CD1c-positive myeloid dendritic cell (primary cell): ENCODE measurements around the gene GPN3.
"Not testable (repeated sequence)": the region's sequence is repeated elsewhere in the genome, so short reads cannot be mapped to it uniquely, and the experiment has no call there.

Experiments used
- DNase-seq: peaks from one replicate; pipeline ENCODE4 v3.0.0-alpha.2; 2016; ENCODE audit errors: extremely low spot score

Gene GPN3

GRCh38 chr12:110444455-110444854 lies 23.6 kb downstream of the GPN3 start:
- DNase-seq: peak; percentile 5

- DNase-seq: no peak
Observed at GRCh38 chr12:110436231-110436630, 31.8 kb downstream of the GPN3 start.

- DNase-seq: no peak
Observed at GRCh38 chr12:110431957-110432587, 36.0 kb downstream of the GPN3 start.

GRCh38 chr12:110429676-110430075 lies 38.4 kb downstream of the GPN3 start:
- not testable (repeated sequence) for DNase-seq

- DNase-seq: no peak
Observed at GRCh38 chr12:110426406-110426805, 41.7 kb downstream of the GPN3 start.

GRCh38 chr12:110424237-110424636 lies 43.8 kb downstream of the GPN3 start:
- DNase-seq: no peak

- no peak for DNase-seq
Observed at GRCh38 chr12:110421701-110422100, 46.4 kb downstream of the GPN3 start.

GRCh38 chr12:110421159-110421661 lies 46.8 kb downstream of the GPN3 start:
- DNase-seq: no peak

GRCh38 chr12:110420644-110421043 lies 47.4 kb downstream of the GPN3 start:
- DNase-seq: not testable (repeated sequence)

GRCh38 chr12:110417113-110417512 lies 50.9 kb downstream of the GPN3 start:
- DNase-seq: peak; percentile 59

GRCh38 chr12:110410086-110410485 lies 58.0 kb downstream of the GPN3 start:
- not testable (repeated sequence) for DNase-seq

- not testable (repeated sequence) for DNase-seq
Observed at GRCh38 chr12:110405126-110405662, 62.9 kb downstream of the GPN3 start.

- DNase-seq: peak; percentile 87
Observed at GRCh38 chr12:110403976-110404682, 63.9 kb downstream of the GPN3 start.

GRCh38 chr12:110403146-110403975 lies 64.7 kb downstream of the GPN3 start, which contains the start of gene ANAPC7:
TSS of gene ANAPC7 (minus strand) at chr12:110403708. CDS start at chr12:110403627, 81 bp downstream.
- DNase-seq: peak; percentile 95
